SK-N-SH (cell line): ENCODE measurements around the gene STK4. TPM values are rescaled to one million over a fixed set of nuclear protein-coding genes. Genes with fewer than 3 reads are reported as not detected.
A peak's percentile ranks its signal among the peaks of the same experiment; 100 is the strongest.

Experiments
- CTCF ChIA-PET: fragments of 300-600, 350-600 bp; formaldehyde crosslinking; extraction: SDS; loops from one replicate; lab custom pipeline; 2021; lab: Yijun Ruan, JAX
- POLR2A ChIA-PET: fragments of 350-600 bp; sonication (Branson Sonifier 250); formaldehyde crosslinking; extraction: SDS; loops from one replicate; lab custom pipeline; 2020; ENCODE audit warnings: antibody characterized with exemption, inconsistent platforms; lab: Yijun Ruan, JAX
- DNase-seq: peaks from one replicate; pipeline ENCODE4 v3.0.0; 2012
- H2AFZ ChIP-seq: fragments of 200-600 bp; sonication (generic); 2 replicates; pipeline ENCODE4 v1.8.1; 2016; ENCODE audit warnings: antibody characterized with exemption, mild to moderate bottlenecking, low read depth
- H3F3A ChIP-seq: fragments of 200-600 bp; sonication (generic); replicated peaks from 2 replicates; pipeline ENCODE3; 2016; ENCODE audit warnings: antibody characterized with exemption, mild to moderate bottlenecking; ENCODE audit not compliant: insufficient read depth
- H3K27ac ChIP-seq, 2 experiments: fragments of 200-500 bp in 1 of 2; fragments of 200-600 bp in 1 of 2; sonication (Bioruptor generic) in 1 of 2; sonication (generic), shearing (Covaris generic) in 1 of 2; 2 replicates each; pipeline versions ENCODE4 v1.5.1 to v1.6.1; 2014 to 2016; ENCODE audit warnings: low read depth in 2 of 2, inconsistent platforms in 1 of 2, low read length in 1 of 2, mild to moderate bottlenecking in 1 of 2, mixed read lengths in 1 of 2
- H3K27me3 ChIP-seq: fragments of 200-600 bp; sonication (generic), shearing (Covaris generic); 2 replicates; pipeline ENCODE4 v1.6.1; 2016; ENCODE audit warnings: mixed run types; ENCODE audit not compliant: insufficient read depth
- H3K36me3 ChIP-seq, 2 experiments: fragments of 200-500 bp in 1 of 2; fragments of 200-600 bp in 1 of 2; sonication (Bioruptor generic) in 1 of 2; sonication (generic) in 1 of 2; replicated peaks in 1 of 2; 2 replicates each; pipeline versions ENCODE3 to v1.5.1; 2014 to 2016; ENCODE audit warnings: low read length in 1 of 2, mild to moderate bottlenecking in 1 of 2; ENCODE audit not compliant: insufficient read depth in 2 of 2, control insufficient read depth in 1 of 2
- H3K4me1 ChIP-seq, 2 experiments: fragments of 200-500 bp in 1 of 2; fragments of 200-600 bp in 1 of 2; sonication (Bioruptor generic) in 1 of 2; sonication (generic), shearing (Covaris generic) in 1 of 2; 2 replicates each; pipeline versions ENCODE4 v1.5.1 to v1.6.1; 2014 to 2016; ENCODE audit warnings: low read depth in 1 of 2, low read length in 1 of 2, mixed run types in 1 of 2; ENCODE audit not compliant: insufficient read depth in 2 of 2, control insufficient read depth in 1 of 2
- H3K4me2 ChIP-seq: fragments of 200-600 bp; sonication (generic), shearing (Covaris generic); 2 replicates; pipeline ENCODE4 v1.6.1; 2017; ENCODE audit warnings: mixed run types
- H3K4me3 ChIP-seq, 2 experiments: fragments of 200-500 bp in 1 of 2; fragments of 200-600 bp in 1 of 2; sonication (Bioruptor generic) in 1 of 2; sonication (generic), shearing (Covaris generic) in 1 of 2; 2 replicates each; pipeline versions ENCODE4 v1.5.1 to v1.8.1; 2014 to 2016; ENCODE audit warnings: low read depth in 2 of 2, inconsistent platforms in 1 of 2, low read length in 1 of 2, mild to moderate bottlenecking in 1 of 2, mixed read lengths in 1 of 2, moderate library complexity in 1 of 2
- H3K79me2 ChIP-seq: fragments of 200-600 bp; sonication (generic); 2 replicates; pipeline ENCODE4 v1.8.1; 2017; ENCODE audit warnings: mild to moderate bottlenecking; ENCODE audit not compliant: insufficient read depth
- H3K9ac ChIP-seq: fragments of 200-600 bp; sonication (generic); 2 replicates; pipeline ENCODE4 v1.6.1; 2017; ENCODE audit warnings: mixed run types
- H3K9me2 ChIP-seq: fragments of 200-600 bp; sonication (generic); 2 replicates; pipeline ENCODE4 v1.6.1; 2017; ENCODE audit warnings: mixed run types
- H3K9me3 ChIP-seq: fragments of 200-600 bp; sonication (generic); 2 replicates; pipeline ENCODE4 v1.6.1; 2017; ENCODE audit warnings: mixed run types, mild to moderate bottlenecking, moderate library complexity
- H4K20me1 ChIP-seq: fragments of 200-600 bp; sonication (generic); 2 replicates; pipeline ENCODE4 v1.6.1; 2017; ENCODE audit warnings: mild to moderate bottlenecking, mixed run types; ENCODE audit not compliant: insufficient read depth
- CHD2 ChIP-seq: fragments of 150-350 bp; IDR thresholded peaks from 2 replicates; pipeline ENCODE4 v1.6.1; 2018; ENCODE audit warnings: low read length; ENCODE audit not compliant: partially characterized antibody
- EZH2phosphoT487 ChIP-seq: fragments of 200-600 bp; sonication (generic); IDR thresholded peaks from 2 replicates; pipeline ENCODE4 v1.6.1; 2017; ENCODE audit warnings: low read depth, mixed run types, mild to moderate bottlenecking, antibody characterized with exemption, moderate library complexity, borderline replicate concordance
- GATA2 ChIP-seq: sonication (generic); formaldehyde crosslinking; IDR thresholded peaks from 2 replicates; pipeline ENCODE4 v1.5.0; 2020; ENCODE audit warnings: mild to moderate bottlenecking, missing genetic modification reagents
- POLR2AphosphoS5 ChIP-seq: IDR thresholded peaks from 2 replicates; pipeline ENCODE4 v1.6.1; 2012; ENCODE audit warnings: low read depth, low read length
- RAD21 ChIP-seq: IDR thresholded peaks from 2 replicates; pipeline ENCODE4 v1.6.1; 2012; ENCODE audit warnings: mild to moderate bottlenecking, low read length
- SIN3A ChIP-seq: IDR thresholded peaks from 2 replicates; pipeline ENCODE4 v1.6.1; 2012; ENCODE audit warnings: low read depth, mild to moderate bottlenecking, low read length, moderate library complexity, borderline replicate concordance
- SMC3 ChIP-seq: IDR thresholded peaks from 2 replicates; pipeline ENCODE4 v1.6.1; 2012; ENCODE audit warnings: low read depth, low read length, improper control_type of control experiment
- TAF1 ChIP-seq: IDR thresholded peaks from 2 replicates; pipeline ENCODE4 v1.6.1; 2012; ENCODE audit warnings: low read depth, mild to moderate bottlenecking, low read length, moderate library complexity, borderline replicate concordance
- TCF12 ChIP-seq: IDR thresholded peaks from 2 replicates; pipeline ENCODE4 v1.4.0; 2012
- TEAD4 ChIP-seq: IDR thresholded peaks from 2 replicates; pipeline ENCODE4 v1.4.0; 2012; ENCODE audit warnings: mild to moderate bottlenecking, borderline replicate concordance; ENCODE audit not compliant: insufficient read depth
- WGBS: methylation state at CpG from one replicate; pipeline ENCODE4 v1.1.6; 2017; ENCODE audit warnings: low lambda C conversion rate; 5-methylcytosine and 5-hydroxymethylcytosine counted together
- polyA plus RNA-seq, 3 experiments: library from polyadenylated mRNA; depleted of rRNA; stranded (reverse); fragments of >200 nt; gene quantifications; 2 replicates each; pipeline ENCODE4 v1.2.3, GENCODE V29; 2012
- TF ChIP-seq, protein P1 (sequence below): IDR thresholded peaks from 2 replicates; pipeline ENCODE4 v1.6.1; 2012; ENCODE audit warnings: mild to moderate bottlenecking, low read depth, low read length, moderate library complexity
- TF ChIP-seq, protein P2 (sequence below): IDR thresholded peaks from 2 replicates; pipeline ENCODE4; 2012

The STK4 gene
- polyA plus RNA-seq, 1 of the 3 experiments (the other 2 are of a cell fraction), result 11.4 TPM

DNA sequence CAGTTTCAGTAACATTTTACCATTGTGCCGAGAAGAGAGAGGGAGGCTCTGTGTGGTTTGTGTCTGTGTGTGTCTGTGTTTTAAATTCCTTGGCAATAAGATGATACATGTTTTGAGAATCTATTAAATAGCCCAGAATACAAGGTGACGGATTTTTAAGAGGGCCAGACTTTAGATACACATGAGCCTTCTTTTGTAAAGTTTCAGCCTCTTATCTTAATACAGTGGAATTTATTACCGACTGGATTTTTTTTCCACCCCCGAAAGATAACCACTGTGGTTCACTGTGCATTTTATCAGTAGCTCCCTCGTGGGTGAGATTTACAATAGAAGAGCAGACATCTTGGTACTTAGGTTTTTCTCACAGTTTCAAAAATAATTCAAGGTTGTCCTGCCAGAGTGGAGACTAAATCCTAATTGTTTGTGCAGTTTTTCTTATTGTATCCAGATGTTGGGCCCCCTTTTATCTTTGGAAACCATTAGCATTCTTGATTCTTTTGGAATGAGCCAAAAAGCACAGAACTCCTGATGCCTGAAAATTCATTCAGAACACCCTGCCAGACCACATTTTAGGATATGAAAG, 49.9 kb downstream of the STK4 start (continued):
- TF ChIP-seq, protein P1, sequence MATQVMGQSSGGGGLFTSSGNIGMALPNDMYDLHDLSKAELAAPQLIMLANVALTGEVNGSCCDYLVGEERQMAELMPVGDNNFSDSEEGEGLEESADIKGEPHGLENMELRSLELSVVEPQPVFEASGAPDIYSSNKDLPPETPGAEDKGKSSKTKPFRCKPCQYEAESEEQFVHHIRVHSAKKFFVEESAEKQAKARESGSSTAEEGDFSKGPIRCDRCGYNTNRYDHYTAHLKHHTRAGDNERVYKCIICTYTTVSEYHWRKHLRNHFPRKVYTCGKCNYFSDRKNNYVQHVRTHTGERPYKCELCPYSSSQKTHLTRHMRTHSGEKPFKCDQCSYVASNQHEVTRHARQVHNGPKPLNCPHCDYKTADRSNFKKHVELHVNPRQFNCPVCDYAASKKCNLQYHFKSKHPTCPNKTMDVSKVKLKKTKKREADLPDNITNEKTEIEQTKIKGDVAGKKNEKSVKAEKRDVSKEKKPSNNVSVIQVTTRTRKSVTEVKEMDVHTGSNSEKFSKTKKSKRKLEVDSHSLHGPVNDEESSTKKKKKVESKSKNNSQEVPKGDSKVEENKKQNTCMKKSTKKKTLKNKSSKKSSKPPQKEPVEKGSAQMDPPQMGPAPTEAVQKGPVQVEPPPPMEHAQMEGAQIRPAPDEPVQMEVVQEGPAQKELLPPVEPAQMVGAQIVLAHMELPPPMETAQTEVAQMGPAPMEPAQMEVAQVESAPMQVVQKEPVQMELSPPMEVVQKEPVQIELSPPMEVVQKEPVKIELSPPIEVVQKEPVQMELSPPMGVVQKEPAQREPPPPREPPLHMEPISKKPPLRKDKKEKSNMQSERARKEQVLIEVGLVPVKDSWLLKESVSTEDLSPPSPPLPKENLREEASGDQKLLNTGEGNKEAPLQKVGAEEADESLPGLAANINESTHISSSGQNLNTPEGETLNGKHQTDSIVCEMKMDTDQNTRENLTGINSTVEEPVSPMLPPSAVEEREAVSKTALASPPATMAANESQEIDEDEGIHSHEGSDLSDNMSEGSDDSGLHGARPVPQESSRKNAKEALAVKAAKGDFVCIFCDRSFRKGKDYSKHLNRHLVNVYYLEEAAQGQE, result no peak
- TF ChIP-seq CHD2 (no peak), TCF12 (peak; percentile 14; the same call in 1 of the 2 replicates), RAD21 (no peak), GATA2 (CRISPR knock-in tag) (no peak), SMC3 (no peak), EZH2phosphoT487 (no peak), SIN3A (0 out of 2 replicates have a peak, but pooled peaks have one; percentile 36), TEAD4 (no peak), POLR2AphosphoS5 (peak; percentile 12; the same call in 1 of the 2 replicates)

DNA sequence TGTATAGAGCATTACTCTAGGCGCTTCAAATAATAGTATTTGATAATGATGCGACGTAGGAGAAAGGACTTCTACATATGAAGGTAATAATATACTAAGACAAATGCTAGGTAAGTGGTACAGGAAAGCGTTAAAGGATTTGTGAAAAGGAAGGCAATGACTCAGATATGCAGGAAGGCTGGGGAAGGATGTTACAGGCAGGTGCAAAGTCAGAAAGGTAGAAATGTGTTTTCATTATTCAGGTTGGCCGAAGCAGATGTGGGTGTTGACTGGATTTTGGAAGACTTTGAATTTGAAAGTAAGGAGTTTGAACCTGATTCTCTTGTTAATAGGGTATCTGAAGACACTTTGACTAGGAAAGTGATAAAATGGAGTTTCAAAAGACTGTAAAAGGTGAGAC, 51.0 kb downstream of the STK4 start:
- peak overlapping the region; percentile 91 to 96; a peak in 3 of 4 replicates for H3K27ac ChIP-seq
- H3K9me2 ChIP-seq, result no peaks in the 10 kb centered on the region
- WGBS, result 75% methylated on average over 5 of the region's 5 CpGs
- no peak for DNase-seq
- no peak overlapping the region for H3K9ac ChIP-seq
- CTCF ChIA-PET, result interaction anchor here (1.0 to 3.3 kb wide), 3 partner anchors 27 to 277 kb away, joined by 3 to 11 read pairs (median 4); no protein-coding TSS in a partner anchor
- H3K9me3 ChIP-seq, result no peaks in the 10 kb centered on the region
- no peaks in the 10 kb centered on the region for H3K27me3 ChIP-seq
- H3K4me1 ChIP-seq, result peaks cover 31 to 40% of the 10 kb centered on the region in 2 experiments
- H3K4me3 ChIP-seq, result no peak overlapping the region
- no peak overlapping the region for H2AFZ ChIP-seq
- no peak overlapping the region for H3K4me2 ChIP-seq
- peaks cover 47% of the 10 kb centered on the region for H3F3A ChIP-seq
- H3K79me2 ChIP-seq, result peaks cover 21% of the 10 kb centered on the region; the same call in 1 of the 2 replicates
- POLR2A ChIA-PET, result no interaction called here
- no peak for TF ChIP-seq TAF1
- TF ChIP-seq CHD2, result no peak
- no peak for TF ChIP-seq RAD21
- H4K20me1 ChIP-seq, result no peaks in the 10 kb centered on the region
- peaks cover 5 to 17% of the 10 kb centered on the region in 2 experiments for H3K36me3 ChIP-seq

DNA sequence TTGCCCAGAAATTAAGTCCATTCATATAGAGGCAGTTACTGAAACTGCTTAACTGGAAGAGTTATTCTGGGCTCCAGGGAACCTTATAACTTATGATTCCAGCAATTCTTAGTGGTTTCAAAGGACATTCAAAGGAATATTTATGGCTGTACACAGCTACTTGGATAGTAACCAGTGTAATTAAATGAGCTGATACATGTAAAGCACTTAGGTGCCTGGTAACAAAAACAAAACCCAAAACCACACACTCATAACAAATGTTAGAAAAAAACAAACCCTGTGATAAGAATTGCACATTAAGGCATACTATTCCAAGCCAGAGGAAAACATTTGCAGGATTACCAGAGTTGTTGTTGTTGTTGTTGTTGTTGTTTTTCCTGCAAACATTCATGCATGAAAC, 51.5 kb downstream of the STK4 start:
- Histone ChIP-seq H3K4me1 (peaks cover 31 to 40% of the 10 kb centered on the region in 2 experiments), H3K4me3 (no peak overlapping the region), H3K9me2 (no peaks in the 10 kb centered on the region), H3K79me2 (peaks cover 19% of the 10 kb centered on the region; the same call in 1 of the 2 replicates), H3K36me3 (peaks cover 7 to 17% of the 10 kb centered on the region in 2 experiments), H3K4me2 (no peak overlapping the region), H3K9me3 (no peaks in the 10 kb centered on the region), H3K27ac (peak overlapping the region; percentile 91 to 96; a peak in 2 of 4 replicates), H2AFZ (no peak overlapping the region), H3F3A (peaks cover 47% of the 10 kb centered on the region), H3K27me3 (no peaks in the 10 kb centered on the region), H4K20me1 (no peaks in the 10 kb centered on the region), H3K9ac (no peak overlapping the region)
- POLR2A ChIA-PET, result no interaction called here
- DNase-seq, result no peak
- CTCF ChIA-PET, result interaction anchor here (1.0 to 3.3 kb wide), 2 partner anchors 26 to 276 kb away, joined by 4 to 11 read pairs; no protein-coding TSS in a partner anchor
- TF ChIP-seq, protein P1, result no peak
- TF ChIP-seq, protein P2, sequence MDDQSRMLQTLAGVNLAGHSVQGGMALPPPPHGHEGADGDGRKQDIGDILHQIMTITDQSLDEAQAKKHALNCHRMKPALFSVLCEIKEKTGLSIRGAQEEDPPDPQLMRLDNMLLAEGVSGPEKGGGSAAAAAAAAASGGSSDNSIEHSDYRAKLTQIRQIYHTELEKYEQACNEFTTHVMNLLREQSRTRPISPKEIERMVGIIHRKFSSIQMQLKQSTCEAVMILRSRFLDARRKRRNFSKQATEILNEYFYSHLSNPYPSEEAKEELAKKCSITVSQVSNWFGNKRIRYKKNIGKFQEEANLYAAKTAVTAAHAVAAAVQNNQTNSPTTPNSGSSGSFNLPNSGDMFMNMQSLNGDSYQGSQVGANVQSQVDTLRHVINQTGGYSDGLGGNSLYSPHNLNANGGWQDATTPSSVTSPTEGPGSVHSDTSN, result no peak
